GM19438 (cell line): ENCODE data around the gene TBC1D22A.
"Not testable (repeated sequence)": the region's sequence is repeated elsewhere in the genome, so short reads cannot be mapped to it uniquely, and the experiment has no call there.

Source experiments
- ATAC-seq: cut with Tn5 transposase; IDR thresholded peaks from one replicate; pipeline ENCODE4 v1.9.1; 2021; ENCODE audit warnings: low read depth; ENCODE audit not compliant: unreplicated experiment

Gene TBC1D22A

DNA sequence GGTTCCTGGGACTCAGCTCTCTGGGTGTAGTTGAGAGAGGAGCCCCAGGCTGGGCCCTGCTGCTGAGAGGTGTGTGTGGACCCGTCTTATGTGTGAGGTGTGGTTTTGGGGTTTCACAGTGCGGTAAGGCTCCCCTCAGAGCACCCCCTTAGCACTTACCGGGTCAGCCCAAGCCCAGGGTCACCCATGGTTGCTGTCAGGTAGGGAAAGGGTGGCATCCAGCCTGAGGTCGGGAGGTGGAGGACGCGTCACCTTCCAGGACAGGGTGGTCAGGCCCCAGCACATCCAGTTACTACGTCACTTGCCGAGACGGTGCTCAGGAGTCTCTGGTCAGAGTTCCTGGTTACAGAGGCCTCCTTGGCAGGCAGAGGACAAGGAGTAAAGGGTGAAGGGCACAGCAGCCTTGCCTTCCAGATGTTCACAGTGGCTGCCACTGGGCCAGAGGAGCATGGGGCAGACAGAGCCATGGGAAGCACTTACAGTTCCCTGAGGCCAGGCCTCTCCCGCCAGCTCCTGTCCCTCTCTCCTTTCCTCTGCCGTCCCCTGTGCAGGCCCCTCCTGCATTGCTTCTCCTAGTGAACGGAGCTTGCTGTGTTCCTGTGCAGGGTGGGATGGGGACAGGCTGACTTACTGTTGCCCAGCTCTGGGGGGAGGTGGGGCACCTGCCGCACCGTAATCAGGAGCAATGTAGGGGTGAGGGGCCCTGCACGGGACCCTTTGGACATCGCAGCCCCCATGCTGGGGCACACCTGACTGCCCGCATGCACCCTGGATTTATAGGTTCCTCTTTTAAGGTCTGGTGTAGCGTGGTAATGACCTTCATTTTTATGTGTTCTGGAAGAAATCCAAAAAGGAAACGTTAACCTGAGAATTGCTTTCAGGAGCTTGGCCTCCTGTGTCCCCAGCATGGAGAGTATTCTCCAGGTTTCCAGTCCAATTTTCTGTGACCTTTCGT lies 285.9 kb downstream of the TBC1D22A start:
- ATAC-seq = no peak

DNA sequence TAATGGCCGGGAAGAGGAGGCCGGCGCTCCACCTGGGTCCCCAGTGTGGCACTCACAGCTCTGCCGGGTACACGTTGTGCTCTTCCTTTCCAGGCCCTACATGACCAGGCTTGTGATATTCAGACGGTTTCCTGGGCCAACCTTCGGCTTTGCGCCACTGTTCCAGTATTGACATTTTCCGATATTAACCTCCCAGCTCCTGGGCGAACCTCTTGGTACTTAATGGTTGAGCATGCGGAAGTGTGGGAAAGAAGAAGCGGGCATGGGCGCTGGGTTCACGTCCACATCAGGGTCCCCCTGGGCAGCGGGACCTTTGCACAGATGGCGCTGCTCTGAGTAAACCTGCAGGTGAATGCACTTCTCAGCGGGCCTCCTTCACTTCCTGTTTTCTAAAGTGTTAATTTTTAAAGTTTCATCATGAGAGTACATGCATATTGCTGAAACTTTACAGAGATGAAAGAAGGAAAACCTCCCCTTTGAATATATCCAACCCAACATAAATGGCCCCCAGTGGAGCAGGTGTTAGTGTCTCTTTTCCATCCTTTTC lies 286.7 kb downstream of the TBC1D22A start:
- ATAC-seq = no peak

DNA sequence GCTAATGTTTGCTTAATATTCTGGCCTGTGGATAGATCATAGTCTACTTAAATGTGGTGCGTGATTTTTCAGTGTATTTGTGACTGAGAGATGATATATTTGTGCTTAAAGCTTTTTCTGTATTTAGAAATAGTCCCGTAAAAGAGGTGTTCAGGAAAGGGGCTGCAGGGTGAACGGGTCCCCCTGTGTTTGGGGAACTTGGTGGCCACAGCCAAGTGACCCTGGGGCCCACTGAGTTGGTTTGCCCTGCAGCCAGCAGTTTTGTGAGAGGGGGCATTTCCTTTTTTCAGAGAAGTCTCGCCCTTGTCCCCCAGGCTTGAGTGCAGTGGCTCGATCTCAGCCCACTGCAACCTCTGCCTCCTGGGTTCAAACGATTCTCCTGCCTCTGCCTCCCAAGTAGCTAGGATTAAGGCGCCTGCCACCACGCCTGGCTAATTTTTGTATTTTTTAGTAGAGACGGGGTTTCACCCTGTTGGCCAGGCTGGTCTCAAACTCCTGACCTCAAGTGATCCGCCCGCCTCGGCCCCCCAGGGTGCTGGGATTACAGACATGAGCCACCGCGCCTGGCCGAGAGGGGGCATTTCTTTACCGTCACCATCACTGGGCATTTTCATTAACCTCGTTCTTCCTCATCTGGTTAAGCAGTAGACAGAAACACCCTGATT lies 287.4 kb downstream of the TBC1D22A start:
- ATAC-seq = not testable (repeated sequence)

DNA sequence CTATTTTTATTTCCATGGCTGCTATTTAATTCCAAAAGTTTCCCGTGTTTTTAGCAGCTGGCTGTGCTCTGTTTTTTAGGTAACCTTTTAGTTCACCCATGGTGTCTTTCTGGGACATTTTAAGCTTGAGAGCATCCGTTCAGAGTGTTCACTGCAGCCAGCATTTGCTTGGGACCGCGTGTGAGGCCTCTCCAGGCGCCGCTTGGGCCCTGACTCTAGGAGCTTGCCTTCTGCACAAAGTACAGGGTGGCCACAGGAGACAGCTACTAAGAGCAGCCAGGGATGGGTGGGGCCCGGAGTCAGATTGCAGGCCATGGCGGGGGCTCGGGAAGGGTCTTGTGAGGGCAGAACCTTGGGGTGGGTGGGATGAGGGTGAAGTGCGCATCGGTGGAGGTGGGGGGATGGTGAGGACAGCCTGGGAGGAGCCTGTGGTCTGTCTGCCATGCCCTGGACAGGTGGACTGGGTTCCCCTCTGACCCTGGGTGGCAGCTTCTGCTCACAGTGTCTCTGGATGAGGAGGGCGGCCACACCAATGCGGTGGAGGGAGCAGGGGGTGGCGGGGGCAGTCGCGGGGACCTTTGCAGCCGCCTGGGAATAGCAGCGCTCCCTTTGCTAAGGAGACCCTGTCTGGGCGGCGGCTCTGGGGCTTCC lies 288.1 kb downstream of the TBC1D22A start:
- no peak for ATAC-seq

DNA sequence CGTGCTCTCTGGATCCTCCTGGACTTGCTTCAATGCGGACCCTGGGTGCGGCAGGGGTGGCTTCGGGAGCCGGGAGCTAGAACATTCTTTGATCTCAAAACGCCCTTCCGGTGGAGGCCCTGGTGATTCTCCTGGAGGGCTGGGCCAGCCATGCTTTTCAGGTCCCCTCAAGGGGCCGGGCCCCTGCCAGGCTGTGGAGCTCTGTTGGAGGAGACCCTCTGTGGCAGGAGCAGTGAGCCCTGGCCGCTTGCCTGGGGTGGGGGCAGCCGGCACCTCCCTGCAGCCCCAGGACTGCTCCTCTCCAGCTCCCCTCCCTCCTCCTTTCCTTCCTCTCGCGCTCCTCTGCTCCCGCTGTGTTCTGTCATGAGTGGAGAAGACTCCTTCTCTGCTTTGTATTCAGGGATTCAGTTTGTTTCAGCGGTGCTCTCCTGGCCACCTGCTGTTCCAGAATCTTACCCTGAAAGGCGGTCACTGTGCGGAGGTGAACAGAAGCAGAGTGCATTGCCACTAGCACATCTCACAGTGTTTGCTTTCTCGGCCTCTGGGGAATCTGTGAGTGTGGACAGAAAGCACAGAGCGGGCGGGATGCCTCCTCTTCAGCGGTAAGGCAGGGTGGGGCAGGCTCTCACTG lies 289.1 kb downstream of the TBC1D22A start:
- no peak for ATAC-seq

DNA sequence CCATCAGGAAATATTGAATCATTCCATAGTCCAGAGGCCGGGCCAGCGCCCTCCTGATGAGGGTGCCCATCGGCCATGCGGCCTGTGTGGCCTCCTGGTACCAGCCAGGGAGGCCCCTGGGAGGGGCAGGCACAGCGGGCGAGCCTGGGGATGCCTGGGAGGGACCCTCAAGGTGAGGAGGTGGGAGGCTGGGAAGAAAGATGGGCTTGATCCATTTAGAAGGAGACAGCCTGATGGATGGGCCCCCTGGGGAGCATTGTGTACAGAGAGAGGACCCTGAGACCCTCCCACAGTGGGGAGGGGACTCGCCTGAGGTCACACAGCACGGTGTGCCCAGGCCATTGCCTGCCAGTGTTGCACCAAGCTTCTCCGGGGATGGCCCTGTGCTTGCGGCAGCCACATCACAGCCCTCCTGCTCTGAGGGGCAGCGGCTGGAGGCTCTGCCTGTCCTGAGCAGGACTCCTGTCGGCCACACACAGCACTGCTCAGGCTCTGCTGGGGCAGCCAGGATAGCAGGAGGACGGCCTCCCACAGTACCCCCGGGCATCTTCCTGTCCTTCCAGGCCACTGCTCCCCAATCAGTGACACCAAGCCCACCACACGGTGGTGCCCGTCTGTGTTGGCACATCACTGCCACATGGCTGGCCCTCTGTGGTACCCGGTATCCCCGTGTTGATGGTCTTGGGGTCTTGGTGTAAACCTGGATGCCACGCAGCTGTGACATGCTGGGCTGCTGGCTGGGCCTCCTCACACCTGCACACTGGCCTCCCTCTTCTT lies 290.0 kb downstream of the TBC1D22A start:
- ATAC-seq = no peak

DNA sequence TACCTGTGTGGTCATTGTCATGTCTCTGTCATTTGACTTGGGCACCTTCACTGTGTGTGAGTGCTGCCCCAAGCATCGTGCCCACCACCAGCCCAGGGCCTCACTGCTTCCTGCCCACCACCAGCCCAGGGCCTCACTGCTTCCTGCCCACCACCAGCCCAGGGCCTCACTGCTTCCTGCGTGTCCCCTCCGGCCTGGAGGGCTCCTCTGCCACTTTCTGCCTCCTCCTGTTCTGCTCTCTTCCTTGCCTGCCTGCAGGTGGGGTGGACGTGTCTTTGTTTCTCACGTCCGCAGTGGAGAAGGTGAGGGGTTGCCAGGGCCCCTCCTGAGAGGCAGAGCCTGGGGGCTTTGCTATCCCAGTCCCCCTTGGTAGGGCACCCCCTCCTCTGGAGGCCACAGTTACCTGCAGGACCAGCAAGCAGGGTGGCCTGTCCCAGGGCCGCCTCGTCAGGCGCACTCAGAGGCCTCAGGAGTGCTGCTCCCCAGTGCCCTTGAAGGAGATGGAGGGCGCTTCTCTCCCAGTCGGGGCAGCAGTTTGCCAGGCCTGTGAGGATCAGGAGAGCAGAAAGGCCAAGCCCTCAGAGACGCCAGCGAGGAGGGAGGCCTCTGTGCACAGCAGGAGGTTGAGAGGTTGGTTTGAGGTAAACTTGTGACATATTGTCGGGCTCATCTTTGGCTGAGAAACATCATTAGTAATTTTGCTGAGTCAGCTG lies 290.7 kb downstream of the TBC1D22A start:
- no peak for ATAC-seq

DNA sequence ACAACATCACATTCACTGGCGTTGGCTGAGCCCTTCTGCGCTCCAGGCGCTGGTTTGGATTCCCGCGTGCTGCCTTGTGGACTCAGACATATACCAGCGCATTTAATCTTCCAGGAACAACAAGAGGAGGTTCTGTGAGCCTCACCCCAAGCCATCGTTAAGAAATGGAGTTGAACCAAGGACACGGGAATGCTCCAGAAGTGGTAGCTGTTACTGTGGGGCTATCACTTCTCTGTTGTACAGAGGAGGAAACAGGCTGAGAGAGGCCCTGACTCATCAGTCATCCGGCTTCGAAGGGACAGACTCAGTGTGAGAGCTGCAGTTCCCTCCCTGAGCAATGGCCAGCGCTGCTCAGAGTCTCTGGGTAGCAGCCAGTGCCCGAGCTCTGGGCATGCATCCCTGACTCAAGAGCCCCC lies 291.3 kb downstream of the TBC1D22A start:
- ATAC-seq = no peak

DNA sequence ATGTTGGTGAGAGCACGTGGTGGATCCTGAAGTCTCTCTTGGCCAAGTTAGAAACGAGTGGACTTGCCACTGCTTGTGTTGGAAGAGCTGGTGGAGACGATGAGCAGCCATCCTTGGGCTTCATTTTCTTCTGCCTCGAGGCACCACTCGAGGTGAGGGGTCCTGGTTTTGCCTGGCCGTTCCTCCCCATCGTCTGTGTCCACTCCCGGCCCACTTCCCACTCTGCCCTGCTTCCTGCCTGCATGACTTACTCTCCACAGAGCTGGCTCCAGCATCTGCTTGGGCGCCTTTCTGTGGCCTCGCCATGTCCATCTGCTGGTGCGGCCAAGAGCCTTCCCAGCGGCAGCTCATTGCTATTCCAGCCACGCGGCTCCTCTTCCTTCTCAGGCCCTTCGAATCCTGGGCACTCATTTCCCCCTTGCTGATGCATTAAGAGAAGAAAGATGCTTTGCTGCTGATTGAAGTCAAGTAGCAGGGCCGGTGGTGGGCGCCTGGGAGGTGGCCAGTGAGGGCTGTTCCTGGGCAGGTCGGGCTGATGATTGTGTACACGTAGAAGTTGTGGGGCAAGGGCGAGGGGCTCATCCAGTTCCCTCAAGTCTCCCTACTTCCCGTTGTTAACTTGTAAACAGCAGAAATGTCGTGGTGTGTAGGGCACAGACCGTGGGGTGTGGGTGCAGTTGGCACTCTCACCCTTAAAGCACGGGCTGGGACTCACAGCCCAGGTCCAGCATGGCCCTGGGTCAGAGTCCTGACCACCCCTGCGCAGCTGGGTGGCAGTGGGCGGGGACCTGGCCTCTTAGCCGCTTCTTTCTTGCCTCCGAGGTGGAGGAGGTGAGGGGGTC lies 292.0 kb downstream of the TBC1D22A start:
- ATAC-seq = no peak

DNA sequence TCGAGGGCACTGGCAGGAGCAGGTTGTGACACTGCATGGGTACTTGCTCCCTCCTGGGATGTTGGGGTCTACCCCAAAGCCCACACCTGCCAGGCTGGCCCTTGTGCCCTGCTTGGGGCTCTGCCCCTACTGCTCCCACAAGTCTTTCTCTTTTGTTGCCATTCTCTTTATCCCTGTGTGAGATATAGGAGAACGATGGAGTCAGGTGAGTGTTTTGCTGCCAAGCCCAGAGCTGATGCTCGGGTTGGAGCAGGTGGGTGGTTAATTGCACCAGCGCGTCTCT lies 292.6 kb downstream of the TBC1D22A start:
- no peak for ATAC-seq

DNA sequence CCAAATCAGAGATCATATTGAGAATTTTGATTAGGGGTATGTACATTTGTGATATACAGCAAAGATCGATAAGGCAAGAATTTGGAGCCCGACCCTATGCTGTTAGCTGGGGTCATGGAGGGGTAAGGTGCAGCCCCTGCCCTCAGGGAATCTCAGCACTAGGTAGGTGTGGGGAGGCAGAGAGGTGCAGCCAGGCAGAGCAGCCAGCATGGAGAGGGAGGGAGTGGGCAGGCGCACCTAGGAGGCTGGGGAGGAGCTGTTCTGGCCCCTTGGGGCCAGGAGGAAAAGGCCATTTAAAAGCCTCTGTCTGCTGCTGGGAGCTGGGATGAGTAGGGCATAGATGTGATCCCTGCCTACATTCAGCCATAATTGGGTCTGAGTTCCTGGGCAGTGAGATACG lies 293.0 kb downstream of the TBC1D22A start:
- no peak for ATAC-seq

DNA sequence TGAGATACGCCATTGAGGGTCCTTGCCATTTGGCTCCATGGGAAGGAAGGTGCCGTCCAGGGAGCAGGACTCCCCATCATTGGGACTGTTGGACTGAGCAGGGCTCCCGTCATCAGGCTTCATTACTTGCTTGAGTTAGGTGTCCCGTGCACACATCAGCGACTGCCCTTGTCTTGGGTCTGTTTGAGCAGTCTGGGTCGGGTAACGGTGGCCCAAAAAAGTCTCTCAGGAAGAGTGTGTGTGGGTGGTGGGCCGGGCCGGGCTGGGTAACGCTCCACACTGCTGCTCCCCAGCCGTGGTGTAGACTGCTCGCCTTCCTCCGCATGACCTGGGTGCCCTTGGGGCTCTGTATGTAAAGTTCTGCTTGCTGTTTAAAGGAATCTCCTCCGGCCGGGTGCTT lies 293.5 kb downstream of the TBC1D22A start:
- no peak for ATAC-seq

DNA sequence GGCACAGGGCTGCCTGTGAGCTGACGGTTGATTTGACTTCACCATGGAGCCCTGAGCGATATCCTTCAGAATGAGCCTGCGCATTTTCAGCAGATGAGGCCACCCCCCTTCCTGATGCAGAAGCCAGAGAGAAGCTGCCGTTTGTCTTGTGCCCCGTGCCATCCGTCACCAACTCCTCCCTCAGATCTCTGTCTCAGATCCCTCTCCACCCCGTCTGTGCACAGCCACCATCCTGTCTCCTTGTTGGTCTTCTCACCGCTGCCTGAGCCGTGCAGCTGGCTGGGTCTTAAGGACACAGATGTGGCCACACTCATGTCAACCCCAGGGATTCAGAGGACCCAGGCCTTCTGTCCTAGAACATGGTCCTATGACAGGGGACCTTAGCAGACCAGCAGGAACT lies 293.9 kb downstream of the TBC1D22A start:
- ATAC-seq = no peak

DNA sequence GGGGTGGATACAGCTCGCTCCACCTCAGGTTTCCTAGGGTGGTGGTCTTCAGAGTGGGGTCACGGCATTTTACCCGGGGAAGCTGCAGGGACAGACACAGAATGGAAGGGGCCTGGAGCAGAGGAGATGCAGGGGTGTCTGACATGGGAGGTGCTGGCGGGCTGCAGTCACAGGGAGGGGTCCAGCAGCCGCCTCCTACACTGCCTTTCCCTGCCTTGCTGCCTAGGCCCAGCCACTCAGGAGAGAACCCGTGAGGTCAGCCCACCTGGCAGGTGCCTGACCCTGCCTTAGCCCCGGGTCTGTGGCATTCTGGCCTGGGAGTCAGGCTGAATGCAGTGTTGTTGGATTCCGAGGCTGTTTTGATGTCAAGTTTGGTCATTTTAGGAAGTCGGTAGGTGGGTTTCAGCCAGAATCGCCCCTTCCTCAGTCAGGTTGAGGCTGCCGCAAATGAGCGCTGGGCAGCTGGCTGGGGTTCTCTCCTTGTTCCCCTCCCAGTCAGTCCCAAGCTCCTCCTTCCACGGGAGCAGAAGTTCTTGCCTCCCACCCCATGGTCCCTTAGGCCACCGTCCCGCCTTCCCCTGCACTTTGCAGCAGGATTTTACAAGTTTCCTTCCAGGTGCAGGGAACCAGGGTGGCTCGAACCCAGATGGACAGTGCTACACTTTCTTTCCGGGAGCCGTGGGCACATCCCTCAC lies 294.5 kb downstream of the TBC1D22A start:
- ATAC-seq = no peak

DNA sequence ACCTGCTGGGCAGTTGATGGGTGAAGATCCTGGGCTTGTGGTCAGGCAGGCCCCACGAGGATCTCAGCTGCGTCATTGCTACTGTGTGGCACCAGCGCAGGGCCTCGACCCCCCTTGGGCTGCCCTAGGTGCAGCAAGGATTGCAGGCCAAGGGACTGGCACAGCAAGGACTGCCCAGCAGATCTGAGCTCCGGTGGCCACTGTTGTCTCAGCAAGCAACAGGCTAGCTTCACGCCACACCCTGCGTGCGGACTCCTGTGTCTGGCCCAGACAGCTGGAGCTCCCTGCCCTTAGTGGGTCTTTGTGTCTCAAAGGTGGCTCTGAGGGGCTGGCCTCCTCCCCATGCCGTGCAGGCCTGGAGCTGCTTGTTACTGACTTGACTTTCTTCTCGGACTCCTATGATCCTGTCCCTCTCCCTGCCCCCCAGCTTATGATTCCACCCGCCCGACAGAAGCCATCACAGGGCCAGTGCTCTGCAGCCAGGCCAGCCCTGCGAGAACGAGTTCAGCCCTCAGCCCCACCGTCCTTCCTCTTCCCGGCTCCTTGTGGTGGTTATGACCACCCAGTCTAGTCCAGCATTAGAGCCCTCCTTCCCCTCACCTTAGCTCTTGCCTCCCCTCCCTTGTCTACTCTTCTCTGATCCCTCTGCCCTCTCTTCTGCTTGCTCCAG lies 295.6 kb downstream of the TBC1D22A start:
- no peak for ATAC-seq

DNA sequence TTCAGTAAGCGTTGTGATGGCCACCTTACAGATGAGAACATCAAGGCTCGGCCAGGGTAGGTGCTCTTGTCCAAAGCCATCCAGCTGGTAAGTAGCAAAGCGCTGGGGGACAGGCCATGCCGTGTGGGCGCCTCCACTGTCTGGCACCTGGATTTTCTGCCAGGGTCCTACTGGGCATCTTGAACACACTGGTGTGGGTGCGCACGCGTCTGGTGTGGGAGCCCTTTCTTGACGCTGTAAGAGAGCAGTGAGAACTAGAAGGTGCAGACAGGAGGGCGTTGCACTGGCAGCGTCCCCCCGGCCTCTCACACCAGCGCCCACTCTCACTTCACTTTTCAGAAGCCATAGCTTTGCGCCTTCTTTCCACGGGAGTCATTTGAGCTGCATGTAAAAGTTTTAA lies 296.6 kb downstream of the TBC1D22A start:
- no peak for ATAC-seq

DNA sequence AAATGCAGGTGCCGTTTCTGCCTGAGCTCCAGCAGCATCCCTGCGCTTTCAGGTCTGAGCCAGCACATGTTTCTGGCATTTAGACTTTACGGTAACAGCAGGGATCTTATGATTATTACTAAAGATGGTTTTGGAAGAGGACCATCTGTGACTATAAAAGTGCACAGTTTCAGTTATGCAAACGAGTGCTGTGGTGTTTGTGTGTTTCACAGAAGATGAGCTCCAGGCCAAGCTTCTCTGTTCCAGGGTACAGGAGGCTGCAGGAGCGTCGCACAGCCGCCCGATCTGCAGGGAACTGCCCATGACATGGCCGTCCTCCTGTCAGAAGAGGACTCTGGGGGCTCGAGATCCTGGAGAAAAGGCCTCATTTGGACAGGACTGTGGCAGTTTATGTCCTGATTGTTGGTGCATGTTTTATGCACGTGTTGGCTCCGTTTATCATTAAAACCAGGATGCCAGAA lies 297.3 kb downstream of the TBC1D22A start:
- no peak for ATAC-seq
